C4-2B (cell line): Measurements from ENCODE around the gene MROH7.

Source experiments
- H3K27ac ChIP-seq: fragments of 450-650 bp; 2 replicates; pipeline ENCODE4 v1.5.1; 2017
- CTCF ChIP-seq: fragments of 450-650 bp; conservative IDR thresholded peaks from 2 replicates; pipeline ENCODE4 v1.5.1; 2017; ENCODE audit warnings: mild to moderate bottlenecking
- ZFX ChIP-seq: fragments of 450-650 bp; IDR thresholded peaks from 2 replicates; pipeline ENCODE4 v1.6.1; 2017

The MROH7 gene

GRCh38 chr1:54645806-54646676, 4.5 kb downstream of the MROH7 start:
- TF ChIP-seq ZFX (no peak), CTCF (no peak)
- H3K27ac ChIP-seq: no peak overlapping the region

GRCh38 chr1:54649130-54649898, 7.7 kb downstream of the MROH7 start:
- TF ChIP-seq CTCF (no peak), ZFX (no peak)
- H3K27ac ChIP-seq: no peak overlapping the region

GRCh38 chr1:54649921-54650320, 8.3 kb downstream of the MROH7 start:
- TF ChIP-seq CTCF (no peak), ZFX (no peak)

GRCh38 chr1:54650417-54650816, 8.8 kb downstream of the MROH7 start:
- TF ChIP-seq ZFX (no peak), CTCF (no peak)
- H3K27ac ChIP-seq: no peak overlapping the region

More at GRCh38 chr1:54649921-54650320, 8.3 kb downstream of the MROH7 start:
- H3K27ac ChIP-seq: no peak overlapping the region

- TF ChIP-seq ZFX (no peak), CTCF (no peak)
- H3K27ac ChIP-seq: no peak overlapping the region
These were observed 10.0 kb downstream of the MROH7 start for GRCh38 chr1:54651608-54652007.

- TF ChIP-seq CTCF (no peak), ZFX (no peak)
- no peak overlapping the region for H3K27ac ChIP-seq
These were observed 10.6 kb downstream of the MROH7 start for GRCh38 chr1:54652168-54652567.

- no peak for TF ChIP-seq CTCF
- TF ChIP-seq ZFX: no peak
- no peak overlapping the region for H3K27ac ChIP-seq
These were observed 11.4 kb downstream of the MROH7 start for GRCh38 chr1:54653036-54653435.
